GM18499 (cell line): ENCODE results near the gene POU2F3.

Source experiments
- ATAC-seq: cut with Tn5 transposase; IDR thresholded peaks from one replicate; pipeline ENCODE4 v1.9.1; 2021; ENCODE audit warnings: moderate number of reproducible peaks; ENCODE audit not compliant: insufficient read depth, unreplicated experiment

The POU2F3 gene

GRCh38 chr11:120209746-120210625 lies 30.0 kb upstream of the POU2F3 start:
- no peak for ATAC-seq

DNA sequence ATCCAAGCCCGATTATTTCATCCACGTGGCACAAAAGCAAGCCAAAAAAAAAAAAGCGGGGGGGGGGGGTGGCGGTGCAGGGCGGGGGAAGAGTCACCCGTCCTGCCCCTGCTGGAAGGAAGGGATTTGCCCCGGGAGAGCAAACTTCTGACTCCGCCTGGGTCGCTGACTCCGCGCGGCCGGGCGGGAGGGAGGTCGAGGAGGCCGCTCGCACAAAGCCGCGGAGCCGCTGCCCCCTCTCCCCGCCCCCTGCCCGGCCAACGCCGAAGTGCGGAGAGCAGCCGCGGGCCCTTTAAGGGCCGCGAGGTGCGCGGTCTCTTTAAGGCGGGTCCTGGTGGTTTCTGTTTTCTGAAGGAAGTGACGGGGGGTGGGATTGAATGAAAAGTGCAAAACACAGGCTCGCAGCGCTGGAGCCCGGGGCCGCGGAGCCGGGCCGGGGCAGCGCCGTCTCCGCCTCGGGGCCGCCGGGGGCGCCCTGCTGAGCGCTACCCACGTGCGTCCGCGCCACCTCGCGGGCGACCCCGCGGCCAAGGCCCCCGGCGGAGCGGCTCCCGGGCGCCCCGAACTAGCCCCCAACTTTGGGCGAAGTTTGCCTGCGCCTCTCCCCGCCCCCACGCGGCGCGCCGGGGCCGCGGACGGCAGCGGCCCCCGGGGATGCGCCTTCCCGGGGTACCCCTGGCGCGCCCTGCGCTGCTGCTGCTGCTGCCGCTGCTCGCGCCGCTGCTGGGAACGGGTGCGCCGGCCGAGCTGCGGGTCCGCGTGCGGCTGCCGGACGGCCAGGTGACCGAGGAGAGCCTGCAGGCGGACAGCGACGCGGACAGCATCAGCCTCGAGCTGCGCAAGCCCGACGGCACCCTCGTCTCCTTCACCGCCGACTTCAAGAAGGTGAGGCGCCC lies 29.1 kb upstream of the POU2F3 start, which contains the start of gene OAF:
TSS of gene OAF (plus strand) at position 407 of the 896 bp plus-strand sequence. CDS start at position 655, 248 bp downstream.
- no peak for ATAC-seq

GRCh38 chr11:120211522-120212258 lies 28.2 kb upstream of the POU2F3 start:
- no peak for ATAC-seq

DNA sequence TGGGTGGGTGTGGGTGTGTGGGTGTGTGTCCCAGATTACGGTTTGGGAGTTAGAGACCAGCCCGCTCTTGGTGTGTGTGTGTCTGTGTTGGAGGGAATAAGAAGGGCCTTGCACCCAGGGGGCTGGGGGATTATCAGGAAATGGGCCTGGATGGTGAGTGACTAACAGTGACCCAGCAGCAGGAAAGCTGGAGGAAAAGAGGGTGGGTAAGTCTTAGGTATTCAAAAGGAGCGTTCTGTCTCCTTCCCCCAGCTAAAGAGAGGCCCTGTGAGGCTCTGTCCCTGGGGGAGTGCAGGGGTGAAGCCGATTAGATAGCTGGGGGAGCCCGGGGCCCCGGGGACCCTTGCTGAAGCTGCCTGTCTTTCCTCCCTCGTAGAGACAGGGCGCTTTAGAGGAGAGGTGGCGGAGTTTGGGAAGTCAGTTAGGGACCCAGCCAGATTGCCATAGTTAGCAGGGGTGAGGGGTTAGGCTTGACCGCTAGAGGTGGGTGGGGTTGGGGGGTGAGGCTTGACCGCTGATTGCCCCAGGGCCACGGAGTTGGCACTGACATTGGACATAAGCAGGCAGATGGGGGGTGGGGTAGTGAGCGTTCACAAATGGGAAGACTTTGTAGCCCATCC lies 27.6 kb upstream of the POU2F3 start:
- no peak for ATAC-seq

GRCh38 chr11:120212926-120213325 lies 27.0 kb upstream of the POU2F3 start:
- no peak for ATAC-seq

- ATAC-seq: no peak
Measured at GRCh38 chr11:120214581-120214980, 25.4 kb upstream of the POU2F3 start.

DNA sequence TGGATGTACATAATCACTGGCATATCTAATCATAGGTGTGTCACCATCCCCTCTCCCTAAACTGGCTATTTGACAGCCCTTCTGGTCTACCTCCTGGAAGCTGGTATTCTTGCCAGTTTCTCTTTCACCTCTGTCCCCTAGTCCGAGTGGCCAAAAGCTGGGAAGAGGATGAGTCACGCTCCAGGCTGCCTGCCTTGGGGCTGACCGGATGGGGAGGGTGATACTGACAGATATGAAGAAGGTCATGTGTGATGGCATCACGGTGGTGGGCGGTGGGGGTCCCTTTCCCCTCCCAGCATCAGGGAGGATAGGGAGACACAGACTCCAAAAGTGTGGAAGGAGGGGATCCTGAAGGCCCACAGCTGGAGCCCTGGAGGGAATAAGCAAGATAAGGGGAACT lies 24.3 kb upstream of the POU2F3 start:
- ATAC-seq: no peak

- ATAC-seq: no peak
Measured at GRCh38 chr11:120216426-120217102, 23.4 kb upstream of the POU2F3 start.

DNA sequence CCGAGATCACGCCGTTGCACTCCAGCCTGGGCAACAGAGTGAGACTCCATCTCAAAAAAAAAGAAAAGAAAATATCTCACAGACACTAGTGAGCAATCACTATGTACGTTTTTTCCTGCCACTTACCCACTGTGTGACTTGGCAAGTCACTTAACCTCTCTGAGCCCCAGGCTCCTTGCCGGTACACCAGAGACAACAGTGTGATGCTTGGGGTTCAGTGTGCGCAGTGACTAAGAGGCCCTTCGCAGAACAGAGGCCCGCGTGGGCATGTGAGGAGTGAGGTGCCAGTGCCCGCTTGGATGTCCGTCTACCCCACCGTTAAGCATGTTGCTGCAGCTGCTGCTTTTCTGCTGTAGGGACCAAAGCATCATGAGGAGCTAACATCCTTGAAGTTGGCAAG lies 22.4 kb upstream of the POU2F3 start:
- no peak for ATAC-seq

GRCh38 chr11:120217941-120218694 lies 21.8 kb upstream of the POU2F3 start:
- no peak for ATAC-seq

- no peak for ATAC-seq
Measured at GRCh38 chr11:120218695-120219033, 21.3 kb upstream of the POU2F3 start.

- no peak for ATAC-seq
Measured at GRCh38 chr11:120219232-120219937, 20.6 kb upstream of the POU2F3 start.

DNA sequence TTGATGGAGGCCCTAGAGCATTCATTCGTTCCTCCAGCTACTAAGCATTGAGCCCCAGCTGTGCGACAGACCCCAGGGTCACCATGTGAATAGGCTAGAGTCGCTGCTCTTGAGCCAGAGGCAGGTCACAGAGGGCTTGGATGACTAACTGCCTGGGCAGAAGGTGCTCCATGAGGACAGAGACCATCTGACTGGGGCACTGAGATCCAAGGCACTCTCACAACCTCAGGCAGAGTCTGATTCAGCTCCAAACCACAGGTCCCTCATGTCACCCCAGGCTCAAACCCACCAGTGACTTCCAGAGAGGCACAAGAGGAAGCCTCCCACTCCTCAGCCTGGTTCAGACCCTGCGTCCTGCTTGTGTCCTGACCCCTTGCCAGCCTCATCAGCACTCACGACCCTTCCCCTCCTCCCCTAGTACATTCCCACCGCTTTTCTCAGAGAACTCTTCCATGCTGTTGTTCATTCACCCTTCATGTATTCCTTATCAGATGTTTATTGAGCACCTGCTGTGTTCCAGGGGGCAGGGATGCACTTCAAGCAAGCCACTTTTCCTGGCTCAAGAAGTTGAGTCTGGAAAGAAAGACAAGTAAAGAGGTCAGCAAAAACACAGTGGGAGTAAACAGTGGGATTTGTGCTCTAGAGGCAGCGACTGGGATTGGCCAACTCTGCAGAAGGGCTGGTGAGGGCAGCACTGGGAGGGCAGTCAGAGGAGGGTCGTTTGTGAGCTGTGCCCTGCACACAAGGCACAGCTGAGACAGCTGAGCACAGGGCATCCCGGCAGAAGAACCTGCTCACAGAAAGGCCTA lies 19.8 kb upstream of the POU2F3 start:
- no peak for ATAC-seq

- no peak for ATAC-seq
Measured at GRCh38 chr11:120220747-120221037, 19.2 kb upstream of the POU2F3 start.

DNA sequence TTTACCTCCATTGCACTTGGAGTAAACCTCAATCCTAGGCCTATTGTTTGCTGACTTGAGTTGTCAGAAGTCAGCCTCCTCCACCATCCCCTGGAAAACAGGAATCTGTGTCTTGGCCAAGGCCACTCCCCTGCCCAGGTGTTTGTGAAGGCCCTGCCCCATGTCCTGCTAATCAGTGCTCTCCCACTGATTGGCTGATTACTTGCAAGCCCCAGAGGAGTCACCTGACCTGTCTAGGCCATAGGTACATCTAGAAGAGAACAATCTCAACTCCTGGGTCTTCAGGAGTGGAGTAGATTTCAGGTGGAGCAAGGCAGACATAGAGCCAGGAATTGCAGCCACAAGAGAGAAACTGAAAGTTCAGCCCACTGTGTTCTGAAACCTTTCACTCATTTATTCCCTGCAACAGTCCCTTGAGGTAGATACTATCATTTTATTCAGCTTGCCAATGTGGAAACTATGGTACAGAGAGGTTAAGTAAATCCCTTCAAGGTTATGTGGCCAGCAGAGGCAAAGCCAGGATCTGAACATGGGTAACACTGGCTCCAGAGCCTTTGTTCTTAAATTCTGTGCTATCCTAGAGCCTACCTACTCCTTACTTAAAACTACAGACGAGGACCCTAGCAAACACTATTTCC lies 18.7 kb upstream of the POU2F3 start:
- ATAC-seq: no peak

GRCh38 chr11:120222916-120223315 lies 17.0 kb upstream of the POU2F3 start:
- ATAC-seq: no peak

- ATAC-seq: no peak
Measured at GRCh38 chr11:120223793-120224192, 16.1 kb upstream of the POU2F3 start.
